Stomach (tissue), 9 donors: ENCODE results near the gene UBE2C. TPM values are rescaled to one million over a fixed set of nuclear protein-coding genes. Genes with fewer than 3 reads are reported as not detected.

Experiments
- DNase-seq, 2 donors: peaks; one replicate each; pipeline versions ENCODE4 v3.0.0 to v3.0.0-alpha.2; 2013 to 2019
- H3K27ac ChIP-seq, 5 donors: fragments of 200-600 bp in 4 of 5; sonication (generic) in 4 of 5; one replicate each; pipeline ENCODE4 v1.5.1; 2013 to 2019; ENCODE audit warnings: mild to moderate bottlenecking in 1 of 5, moderate library complexity in 1 of 5
- H3K27me3 ChIP-seq, 3 donors: fragments of 200-600 bp; sonication (generic); one replicate each; pipeline ENCODE4 v1.5.1; 2017 to 2019; ENCODE audit warnings: mixed run types in 1 of 3
- H3K36me3 ChIP-seq, 4 donors: fragments of 200-600 bp; sonication (generic); 1 replicate in 3 of 4; 2 replicates in 1 of 4; pipeline ENCODE4 v1.5.1; 2016 to 2019
- H3K4me1 ChIP-seq, 4 donors: fragments of 200-600 bp; sonication (generic); one replicate each; pipeline ENCODE4 v1.5.1; 2016 to 2019
- H3K4me3 ChIP-seq, 4 donors: fragments of 200-600 bp; sonication (generic) in 3 of 4; one replicate each; pipeline ENCODE4 v1.5.1; 2016 to 2019; ENCODE audit warnings: mild to moderate bottlenecking in 1 of 4
- H3K9me3 ChIP-seq, 4 donors: fragments of 200-600 bp; sonication (generic); one replicate each; pipeline ENCODE4 v1.5.1; 2016 to 2019
- CTCF ChIP-seq, 7 experiments: fragments of 450-650 bp in 4 of 7; fragments of 200-600 bp in 3 of 7; sonication (generic) in 3 of 7; IDR thresholded peaks; one replicate each; pipeline ENCODE4 v1.5.1; 2016 to 2019; ENCODE audit warnings: antibody characterized with exemption in 7 of 7, control low read depth in 2 of 7, mild to moderate bottlenecking in 1 of 7
- EP300 ChIP-seq: sonication (generic); formaldehyde crosslinking; IDR thresholded peaks from one replicate; pipeline ENCODE4 v1.6.1; 2017; ENCODE audit warnings: antibody characterized with exemption
- POLR2A ChIP-seq, 4 donors: fragments of 450-650 bp; IDR thresholded peaks; one replicate each; pipeline ENCODE4 v1.6.1; 2016; ENCODE audit warnings: antibody characterized with exemption in 4 of 4, control low read depth in 2 of 4, mild to moderate bottlenecking in 1 of 4, moderate library complexity in 1 of 4
- POLR2AphosphoS5 ChIP-seq, 3 donors: sonication (generic); formaldehyde crosslinking; IDR thresholded peaks; one replicate each; pipeline ENCODE4 v1.6.1; 2016; ENCODE audit warnings: antibody characterized with exemption in 3 of 3
- WGBS, 5 donors: extraction: QIAGEN DNeasy Blood & Tissue Kit in 3 of 5; methylation state at CpG; one replicate each; pipeline versions ENCODE4 v1.1.5 to v1.1.7; 2013 to 2018; 5-methylcytosine and 5-hydroxymethylcytosine counted together
- intact Hi-C: fragments of 100-400 bp; cut with DNase I; formaldehyde crosslinking; loops from one replicate; pipeline ENCODE4 v1.15.1; 2023; ENCODE audit warnings: low total_unique reads
- polyA plus RNA-seq, 3 donors: library from polyadenylated mRNA; stranded (reverse); fragments of 200-250 nt; gene quantifications; one replicate each; pipeline ENCODE4 v1.2.3, GENCODE V29; 2013
- total RNA-seq, 5 donors: library from RNA; depleted of rRNA; stranded (reverse); fragments of >200 nt; gene quantifications; one replicate each; pipeline versions ENCODE4 v1.1.0 to v1.2.3, GENCODE V29; 2014 to 2016
- donor health status: healthy with polysubstance abuse.
- donor health status: Bipolar disorder and iron deficiency.
- donor health status: healthy.

The UBE2C gene
- total and polyA plus RNA-seq, 8 donors, result 10.5 to 72.2 (median 14.6) TPM; not detected in 1

GRCh38 chr20:45765980-45766379 lies 46.5 kb upstream of the UBE2C start:
- no peak for TF ChIP-seq CTCF (IDR thresholded peaks at IDR 0.05)
- no peak for TF ChIP-seq EP300
- no peak for TF ChIP-seq POLR2A (IDR thresholded peaks at IDR 0.05)
- no peak for TF ChIP-seq POLR2AphosphoS5 (IDR thresholded peaks at IDR 0.05)
- no peak overlapping the region for H3K27ac ChIP-seq
- peaks cover 0 to 5% (median 3%) of the 10 kb centered on the region in 4 donors for H3K4me1 ChIP-seq
- WGBS, 5 donors, result 70 to 78% (median 76%) methylated on average over 3 of the region's 3 CpGs
- no peaks in the 10 kb centered on the region for H3K9me3 ChIP-seq
- H3K27me3 ChIP-seq, result no peaks in the 10 kb centered on the region
- DNase-seq, result no peak
- intact Hi-C loops, result no loop called here
- H3K4me3 ChIP-seq, result no peak overlapping the region
- H3K36me3 ChIP-seq, result no peaks in the 10 kb centered on the region

- no peak overlapping the region for H3K4me3 ChIP-seq
- H3K9me3 ChIP-seq, result no peaks in the 10 kb centered on the region
- no peak for DNase-seq
- H3K36me3 ChIP-seq, result no peaks in the 10 kb centered on the region
- H3K4me1 ChIP-seq, result peaks cover 10 to 17% (median 11%) of the 10 kb centered on the region in 4 donors
- H3K27ac ChIP-seq, result no peak overlapping the region
- intact Hi-C loops, result no loop called here
- no peak for TF ChIP-seq EP300
- no peak for TF ChIP-seq CTCF (IDR thresholded peaks at IDR 0.05)
- no peak for TF ChIP-seq POLR2AphosphoS5 (IDR thresholded peaks at IDR 0.05)
- no peak for TF ChIP-seq POLR2A (IDR thresholded peaks at IDR 0.05)
- no peaks in the 10 kb centered on the region for H3K27me3 ChIP-seq
Measured at GRCh38 chr20:45768479-45768878, 44.0 kb upstream of the UBE2C start.

GRCh38 chr20:45771182-45771759 lies 41.2 kb upstream of the UBE2C start:
- 21 to 34% (median 25%) methylated on average over 5 of the region's 5 CpGs for WGBS, 5 donors

GRCh38 chr20:45772693-45773092 lies 39.8 kb upstream of the UBE2C start:
- no peak overlapping the region for H3K4me3 ChIP-seq
- no peak overlapping the region for H3K27ac ChIP-seq
- WGBS, 5 donors, result 65 to 79% (median 74%) methylated on average over 3 of the region's 3 CpGs
- TF ChIP-seq POLR2A (IDR thresholded peaks at IDR 0.05), result no peak
- TF ChIP-seq EP300, result no peak
- no peak for TF ChIP-seq POLR2AphosphoS5 (IDR thresholded peaks at IDR 0.05)
- no peak for TF ChIP-seq CTCF (IDR thresholded peaks at IDR 0.05)
- intact Hi-C loops, result loop anchor here (5.0 to 10.0 kb wide), 2 partner anchors 328 to 455 kb away; no protein-coding TSS in a partner anchor
- H3K9me3 ChIP-seq, result no peaks in the 10 kb centered on the region
- no peaks in the 10 kb centered on the region for H3K27me3 ChIP-seq
- DNase-seq, result no peak
- H3K36me3 ChIP-seq, result no peaks in the 10 kb centered on the region
- H3K4me1 ChIP-seq, result peaks cover 10 to 24% (median 17%) of the 10 kb centered on the region in 4 donors

More at GRCh38 chr20:45771182-45771759, 41.2 kb upstream of the UBE2C start:
- Histone ChIP-seq H3K4me3 (no peak overlapping the region), H3K27me3 (no peaks in the 10 kb centered on the region), H3K4me1 (peaks cover 10 to 17% (median 11%) of the 10 kb centered on the region in 4 donors), H3K9me3 (no peaks in the 10 kb centered on the region), H3K27ac (peak overlapping the region in 3 of 5 donors; percentile 21 to 69 (median 64)), H3K36me3 (no peaks in the 10 kb centered on the region)
- DNase-seq, result peak; percentile 89 to 95
- TF ChIP-seq POLR2A (IDR thresholded peaks at IDR 0.05), result no peak
- peak in 2 of 3 donors; percentile 4 to 69 for TF ChIP-seq POLR2AphosphoS5 (IDR thresholded peaks at IDR 0.05)
- TF ChIP-seq CTCF (IDR thresholded peaks at IDR 0.05), result peak in 6 of 7 experiments; percentile 55 to 98 (median 96)
- peak; percentile 9 for TF ChIP-seq EP300
- intact Hi-C loops, result loop anchor here (5.0 to 10.0 kb wide), 2 partner anchors 326 to 454 kb away; no protein-coding TSS in a partner anchor
